Keratinocyte (primary cell): Measurements from ENCODE around the gene ADCY7. TPM values are rescaled to one million over a fixed set of nuclear protein-coding genes. Genes with fewer than 3 reads are reported as not detected.

Experiments
- DNase-seq: peaks from one replicate; pipeline ENCODE4 v3.0.0-alpha.2; 2011; ENCODE audit warnings: low read depth, missing footprints, low spot score
- FAIRE-seq: peaks from 2 replicates; lab custom pipeline; 2011; peaks lifted over from hg19 to GRCh38; lab: Jason Lieb, UNC
- H2AFZ ChIP-seq: 2 replicates; pipeline ENCODE4 v1.6.0; 2012; ENCODE audit warnings: low read length, control low read depth, inconsistent platforms; ENCODE audit not compliant: control insufficient read depth
- H3K27ac ChIP-seq: 2 replicates; pipeline ENCODE4 v1.5.1; 2011; ENCODE audit warnings: low read length; ENCODE audit not compliant: control insufficient read depth, insufficient read depth
- H3K27me3 ChIP-seq: 3 replicates; pipeline ENCODE4 v1.6.0; 2011; ENCODE audit warnings: low read length; ENCODE audit not compliant: control insufficient read depth, insufficient read depth; ENCODE audit errors: extremely low read depth
- H3K36me3 ChIP-seq, 2 experiments: 2 replicates in 1 of 2; 3 replicates in 1 of 2; pipeline ENCODE4 v1.5.1; 2011; ENCODE audit warnings: low read length in 2 of 2, mild to moderate bottlenecking in 1 of 2; ENCODE audit not compliant: control insufficient read depth in 2 of 2, insufficient read depth in 2 of 2; ENCODE audit errors: extremely low read depth in 1 of 2
- H3K4me1 ChIP-seq: 3 replicates; pipeline ENCODE4 v1.5.1; 2011; ENCODE audit warnings: low read length; ENCODE audit not compliant: control insufficient read depth, insufficient read depth; ENCODE audit errors: extremely low read depth
- H3K4me2 ChIP-seq: 3 replicates; pipeline ENCODE4 v1.6.0; 2011; ENCODE audit warnings: low read depth, low read length; ENCODE audit not compliant: control insufficient read depth, insufficient read depth; ENCODE audit errors: extremely low read depth
- H3K4me3 ChIP-seq, 3 experiments: fragments of 200-600 bp in 1 of 3; sonication (generic) in 1 of 3; 2 replicates in 2 of 3; 3 replicates in 1 of 3; pipeline ENCODE4 v1.5.1; 2011 to 2016; ENCODE audit warnings: low read length in 3 of 3, mild to moderate bottlenecking in 3 of 3, control low read depth in 2 of 3, inconsistent platforms in 1 of 3, low read depth in 1 of 3, mixed read lengths in 1 of 3, mixed run types in 1 of 3, moderate library complexity in 1 of 3; ENCODE audit not compliant: control insufficient read depth in 2 of 3, insufficient read depth in 2 of 3; ENCODE audit errors: extremely low read depth in 1 of 3
- H3K79me2 ChIP-seq: 2 replicates; pipeline ENCODE4 v1.6.0; 2012; ENCODE audit warnings: low read length; ENCODE audit not compliant: control insufficient read depth, insufficient read depth
- H3K9ac ChIP-seq: 3 replicates; pipeline ENCODE4 v1.6.0; 2011; ENCODE audit warnings: low read length; ENCODE audit not compliant: control insufficient read depth, insufficient read depth; ENCODE audit errors: extremely low read depth
- H3K9me1 ChIP-seq: 3 replicates; pipeline ENCODE4 v1.6.0; 2011; ENCODE audit warnings: low read length; ENCODE audit not compliant: control insufficient read depth, insufficient read depth; ENCODE audit errors: extremely low read depth
- H3K9me3 ChIP-seq: 2 replicates; pipeline ENCODE4 v1.5.1; 2012; ENCODE audit warnings: low read depth, low read length; ENCODE audit not compliant: control insufficient read depth
- H4K20me1 ChIP-seq: 3 replicates; pipeline ENCODE4 v1.6.0; 2011; ENCODE audit warnings: low read length; ENCODE audit not compliant: control insufficient read depth, insufficient read depth; ENCODE audit errors: extremely low read depth
- EZH2 ChIP-seq: IDR thresholded peaks from one replicate; pipeline ENCODE4 v1.6.1; 2012; ENCODE audit warnings: inconsistent platforms, mild to moderate bottlenecking, low read length, moderate library complexity
- dilution Hi-C: fragments of 300-500 bp; cut with MboI; formaldehyde crosslinking; loops from one replicate; pipeline ENCODE4 v1.7.0; 2020; ENCODE audit warnings: low sequenced_read_pairs; ENCODE audit not compliant: extremely low pct_ligation_motif_present
- polyA plus RNA-seq, 5 experiments: library from polyadenylated mRNA; depleted of rRNA in 3 of 5; stranded (reverse) in 3 of 5; stranded (forward) in 1 of 5; unstranded in 1 of 5; fragments of >200 nt; gene quantifications; 1 replicate in 1 of 5; 2 replicates in 3 of 5; 3 replicates in 1 of 5; pipeline versions ENCODE4 v1.2.1 to v1.2.3, GENCODE V29; 2011 to 2012; ENCODE audit warnings: missing spikeins in 2 of 5, low read depth in 1 of 5, low replicate concordance in 1 of 5
- TF ChIP-seq, protein P1 (sequence below), 3 experiments: IDR thresholded peaks in 1 of 3; conservative IDR thresholded peaks in 1 of 3; optimal IDR thresholded peaks in 1 of 3; 2 replicates in 2 of 3; 3 replicates in 1 of 3; pipeline versions ENCODE3 to v1.5.1; 2011; ENCODE audit warnings: low read length in 3 of 3, mild to moderate bottlenecking in 3 of 3, moderate library complexity in 2 of 3, control low read depth in 1 of 3, inconsistent platforms in 1 of 3; ENCODE audit not compliant: insufficient read depth in 2 of 3; ENCODE audit errors: extremely low read depth in 1 of 3

ADCY7 gene
- polyA plus RNA-seq, 1 donor (not counting 4 experiments of a cell fraction or from before 2014, with no cell fraction given), result 5.1 TPM

DNA sequence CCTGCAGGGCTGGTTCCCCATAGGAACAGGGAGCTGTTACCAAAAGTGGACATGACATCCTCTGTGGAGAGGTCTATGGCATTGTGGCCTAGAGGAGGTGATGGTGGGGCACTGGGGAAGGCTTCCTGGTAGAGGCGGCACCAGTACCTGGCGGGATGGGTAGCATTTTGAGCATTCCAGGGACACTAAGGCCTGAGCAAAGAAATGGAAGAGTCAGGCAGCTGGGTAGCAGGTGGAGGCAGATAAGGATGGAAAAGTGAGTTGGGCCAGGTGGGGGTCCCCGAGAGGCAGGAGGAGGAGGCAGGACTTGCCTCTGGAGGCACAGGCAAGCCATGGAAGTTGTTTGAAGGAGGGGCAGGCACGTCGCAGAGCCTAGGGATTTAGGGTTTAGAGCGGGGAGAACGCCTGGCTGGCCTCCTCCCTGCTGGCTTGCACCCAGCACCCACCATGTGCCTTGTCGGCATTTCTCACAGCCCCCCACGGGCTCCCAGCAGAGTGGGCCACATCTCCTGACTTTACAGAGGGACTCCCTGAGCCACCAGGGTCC, 5.1 kb upstream of the ADCY7 start:
- H2AFZ ChIP-seq, result no peak overlapping the region
- FAIRE-seq, result no peak
- no peak overlapping the region for H3K27ac ChIP-seq
- H3K9me3 ChIP-seq, result no peaks in the 10 kb centered on the region
- H3K36me3 ChIP-seq, result no peaks in the 10 kb centered on the region
- dilution Hi-C loops, result no loop called here
- H3K9me1 ChIP-seq, result no peaks in the 10 kb centered on the region
- no peaks in the 10 kb centered on the region for H3K27me3 ChIP-seq
- H3K79me2 ChIP-seq, result no peaks in the 10 kb centered on the region
- H3K4me2 ChIP-seq, result no peak overlapping the region
- DNase-seq, result no peak
- peaks cover 19% of the 10 kb centered on the region for H3K4me1 ChIP-seq
- H4K20me1 ChIP-seq, result no peaks in the 10 kb centered on the region
- H3K4me3 ChIP-seq, result no peak overlapping the region
- no peak overlapping the region for H3K9ac ChIP-seq
- TF ChIP-seq, protein P1, sequence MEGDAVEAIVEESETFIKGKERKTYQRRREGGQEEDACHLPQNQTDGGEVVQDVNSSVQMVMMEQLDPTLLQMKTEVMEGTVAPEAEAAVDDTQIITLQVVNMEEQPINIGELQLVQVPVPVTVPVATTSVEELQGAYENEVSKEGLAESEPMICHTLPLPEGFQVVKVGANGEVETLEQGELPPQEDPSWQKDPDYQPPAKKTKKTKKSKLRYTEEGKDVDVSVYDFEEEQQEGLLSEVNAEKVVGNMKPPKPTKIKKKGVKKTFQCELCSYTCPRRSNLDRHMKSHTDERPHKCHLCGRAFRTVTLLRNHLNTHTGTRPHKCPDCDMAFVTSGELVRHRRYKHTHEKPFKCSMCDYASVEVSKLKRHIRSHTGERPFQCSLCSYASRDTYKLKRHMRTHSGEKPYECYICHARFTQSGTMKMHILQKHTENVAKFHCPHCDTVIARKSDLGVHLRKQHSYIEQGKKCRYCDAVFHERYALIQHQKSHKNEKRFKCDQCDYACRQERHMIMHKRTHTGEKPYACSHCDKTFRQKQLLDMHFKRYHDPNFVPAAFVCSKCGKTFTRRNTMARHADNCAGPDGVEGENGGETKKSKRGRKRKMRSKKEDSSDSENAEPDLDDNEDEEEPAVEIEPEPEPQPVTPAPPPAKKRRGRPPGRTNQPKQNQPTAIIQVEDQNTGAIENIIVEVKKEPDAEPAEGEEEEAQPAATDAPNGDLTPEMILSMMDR (optimal IDR thresholded peaks at IDR 0.05 in 1 of 3, IDR thresholded peaks at IDR 0.05 in 1 of 3, conservative IDR thresholded peaks at IDR 0.05 in 1 of 3; ENCODE audit: extremely low read depth in 1 of 3, insufficient read depth in 2 of 3, low read length in 3 of 3), result no peak
- TF ChIP-seq EZH2, result no peak

- FAIRE-seq, result no peak
- Histone ChIP-seq H3K27me3 (no peaks in the 10 kb centered on the region), H3K79me2 (no peaks in the 10 kb centered on the region), H3K4me2 (no peak overlapping the region), H3K9me3 (no peaks in the 10 kb centered on the region), H3K4me1 (peaks cover 23% of the 10 kb centered on the region), H3K27ac (no peak overlapping the region), H3K36me3 (no peaks in the 10 kb centered on the region), H2AFZ (no peak overlapping the region), H4K20me1 (no peaks in the 10 kb centered on the region), H3K9me1 (no peaks in the 10 kb centered on the region), H3K9ac (no peak overlapping the region), H3K4me3 (no peak overlapping the region)
- no peak for TF ChIP-seq EZH2
- TF ChIP-seq, protein P1 (optimal IDR thresholded peaks at IDR 0.05 in 1 of 3, IDR thresholded peaks at IDR 0.05 in 1 of 3, conservative IDR thresholded peaks at IDR 0.05 in 1 of 3; ENCODE audit: extremely low read depth in 1 of 3, insufficient read depth in 2 of 3, low read length in 3 of 3), result no peak
- no peak for DNase-seq
- dilution Hi-C loops, result no loop called here
Measured at GRCh38 chr16:50261707-50262235, 4.6 kb upstream of the ADCY7 start.
